GM18517 (cell line): ENCODE results near the gene ZFYVE9.
"Not testable (repeated sequence)": the region's sequence is repeated elsewhere in the genome, so short reads cannot be mapped to it uniquely, and the experiment has no call there.

Experiments used
- ATAC-seq: cut with Tn5 transposase; IDR thresholded peaks from one replicate; pipeline ENCODE4 v1.9.1; 2021; ENCODE audit warnings: mild to moderate bottlenecking, moderate library complexity; ENCODE audit not compliant: unreplicated experiment

Gene ZFYVE9

DNA sequence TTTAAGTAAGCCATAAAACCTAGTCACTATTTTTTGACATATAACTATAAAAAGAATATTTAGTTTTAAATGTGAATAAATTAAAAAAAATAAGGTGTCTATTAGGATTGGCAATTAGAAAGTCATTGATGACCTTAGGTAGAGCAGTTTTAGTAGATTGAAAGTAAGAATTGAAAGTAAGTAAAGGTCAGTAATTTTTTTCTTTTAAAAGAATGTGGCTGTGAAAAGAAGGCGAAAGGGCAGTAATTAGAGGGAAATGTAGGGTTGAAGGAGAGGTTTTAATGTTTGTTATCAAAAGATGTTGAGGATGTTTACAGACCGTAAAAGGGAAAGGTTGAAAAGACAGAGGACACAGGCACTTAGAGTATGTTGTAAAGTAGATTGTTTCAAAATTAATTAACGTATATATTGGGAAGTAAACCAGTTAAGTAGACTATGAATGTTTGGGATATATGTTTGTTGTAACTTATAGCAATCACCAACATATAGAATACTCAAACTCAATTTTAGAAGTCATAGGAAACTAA is 41.0 kb downstream of the ZFYVE9 start:
- no peak for ATAC-seq

DNA sequence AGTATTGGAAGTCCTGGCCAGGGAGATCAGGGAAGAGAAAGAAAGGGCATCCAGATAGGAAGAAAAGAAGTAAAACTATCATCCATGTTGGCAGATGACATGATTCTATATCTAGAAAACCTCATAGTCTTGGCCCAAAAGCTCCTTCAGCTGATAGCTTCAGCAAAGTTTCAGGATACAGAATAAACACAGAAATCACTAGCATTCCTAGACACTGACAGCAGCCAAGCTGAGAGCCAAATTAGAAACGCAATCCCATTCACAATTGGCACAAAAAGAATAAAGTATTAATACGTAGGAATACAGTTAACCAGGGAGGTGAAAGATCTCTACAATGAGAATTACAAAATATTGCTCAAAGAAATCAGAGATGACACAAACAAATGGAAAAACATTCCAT is 44.6 kb downstream of the ZFYVE9 start:
- no peak for ATAC-seq

- no peak for ATAC-seq
Measured at GRCh38 chr1:52189898-52190480, 48.1 kb downstream of the ZFYVE9 start.

DNA sequence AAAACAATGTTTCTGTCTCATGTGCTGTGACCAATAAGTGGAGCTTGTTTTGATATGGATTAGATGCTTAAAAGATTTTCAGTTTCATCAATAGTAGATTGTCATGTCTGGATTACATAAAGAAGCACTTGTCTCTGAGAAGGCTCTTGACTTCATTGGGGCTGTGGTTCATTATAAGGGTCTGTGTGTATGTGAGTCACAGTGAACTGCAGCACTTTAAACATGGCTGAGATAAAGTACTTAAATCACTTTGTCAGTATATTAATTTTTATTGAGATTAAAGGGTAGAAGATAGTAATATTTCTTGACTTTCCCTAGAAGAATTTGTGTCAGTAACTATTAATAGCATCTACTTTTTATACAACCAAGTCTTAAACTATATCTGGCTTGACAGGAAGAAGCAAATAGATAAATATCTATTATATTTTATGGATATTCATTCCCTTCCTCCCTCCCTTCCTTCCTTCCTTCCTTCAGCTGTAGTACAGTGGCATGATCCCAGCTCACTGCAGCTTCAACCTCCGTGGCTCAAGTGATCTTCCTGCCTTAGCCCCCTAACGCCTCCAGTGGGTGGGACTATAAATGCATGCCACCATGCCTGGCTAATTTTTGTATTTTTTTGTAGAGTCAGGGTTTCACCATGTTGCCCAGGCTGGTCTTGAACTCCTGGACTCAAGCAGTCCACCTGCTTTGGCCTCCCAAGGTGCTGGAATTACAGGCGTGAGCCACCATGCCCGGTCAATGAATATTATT is 48.8 kb downstream of the ZFYVE9 start:
- no peak for ATAC-seq

DNA sequence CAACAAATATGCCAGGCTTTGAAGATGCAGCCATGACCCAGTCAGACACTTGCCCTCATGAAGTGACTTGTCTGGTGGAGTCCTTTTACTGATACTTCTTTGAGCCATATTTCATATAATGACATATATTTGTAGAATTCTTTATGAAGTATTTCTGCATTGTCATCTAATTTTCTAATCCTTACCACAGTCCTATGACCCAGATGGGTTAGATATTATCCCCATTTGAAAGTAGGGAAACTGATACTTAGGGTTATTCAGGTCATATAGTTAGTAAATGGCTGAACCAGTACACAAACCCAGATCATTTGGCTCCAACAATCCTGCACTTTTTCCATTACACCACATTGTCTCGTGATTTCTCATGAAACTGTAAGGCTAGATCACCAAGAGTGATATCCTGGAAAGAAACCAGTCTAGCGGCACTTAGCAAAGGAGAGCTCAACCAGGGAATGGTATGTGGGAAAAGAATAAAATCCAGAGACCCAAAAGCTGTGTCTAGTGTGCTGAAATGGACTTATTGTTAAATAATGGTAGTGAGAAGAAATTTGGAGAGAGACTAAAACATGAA is 49.6 kb downstream of the ZFYVE9 start:
- no peak for ATAC-seq

DNA sequence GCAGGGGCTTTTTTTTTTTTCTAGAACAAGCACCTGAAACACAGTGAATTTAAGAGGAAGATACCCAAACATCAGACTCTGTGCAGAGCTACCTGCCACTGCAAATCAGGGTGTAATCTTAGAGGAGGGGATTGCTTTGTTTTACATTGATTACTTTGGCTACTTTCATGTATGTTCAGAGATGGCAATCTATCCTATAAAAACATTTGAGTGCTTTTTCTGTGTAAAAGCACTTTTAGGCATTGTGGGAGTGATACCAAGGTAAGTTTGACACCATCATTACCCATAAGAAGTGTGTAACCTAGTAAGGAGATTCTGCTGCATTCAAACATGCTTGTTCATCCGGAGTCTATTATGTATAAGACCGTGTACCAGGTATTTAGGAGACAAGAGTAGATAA is 50.1 kb downstream of the ZFYVE9 start:
- ATAC-seq: no peak

GRCh38 chr1:52192436-52192835 is 50.5 kb downstream of the ZFYVE9 start:
- ATAC-seq: no peak

GRCh38 chr1:52193985-52194384 is 52.1 kb downstream of the ZFYVE9 start:
- ATAC-seq: no peak

DNA sequence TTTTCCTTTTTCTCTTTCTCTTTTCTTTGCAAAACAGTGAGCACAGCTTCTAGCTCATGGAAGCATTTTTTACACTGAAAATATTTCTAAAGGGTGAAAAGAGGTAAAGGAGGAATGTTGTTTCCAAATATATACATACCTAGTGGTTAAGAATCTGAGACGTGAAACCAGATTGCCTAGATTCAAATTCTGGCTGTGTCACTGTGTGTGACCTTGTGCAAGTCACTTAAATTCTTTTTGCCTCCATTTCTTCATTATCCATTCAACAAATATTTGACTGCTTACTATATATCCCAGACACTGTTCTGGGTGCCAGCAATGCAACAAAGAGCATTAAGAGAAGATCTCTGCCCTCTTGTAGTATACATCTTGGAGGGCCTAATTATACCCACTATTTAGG is 53.3 kb downstream of the ZFYVE9 start:
- no peak for ATAC-seq

DNA sequence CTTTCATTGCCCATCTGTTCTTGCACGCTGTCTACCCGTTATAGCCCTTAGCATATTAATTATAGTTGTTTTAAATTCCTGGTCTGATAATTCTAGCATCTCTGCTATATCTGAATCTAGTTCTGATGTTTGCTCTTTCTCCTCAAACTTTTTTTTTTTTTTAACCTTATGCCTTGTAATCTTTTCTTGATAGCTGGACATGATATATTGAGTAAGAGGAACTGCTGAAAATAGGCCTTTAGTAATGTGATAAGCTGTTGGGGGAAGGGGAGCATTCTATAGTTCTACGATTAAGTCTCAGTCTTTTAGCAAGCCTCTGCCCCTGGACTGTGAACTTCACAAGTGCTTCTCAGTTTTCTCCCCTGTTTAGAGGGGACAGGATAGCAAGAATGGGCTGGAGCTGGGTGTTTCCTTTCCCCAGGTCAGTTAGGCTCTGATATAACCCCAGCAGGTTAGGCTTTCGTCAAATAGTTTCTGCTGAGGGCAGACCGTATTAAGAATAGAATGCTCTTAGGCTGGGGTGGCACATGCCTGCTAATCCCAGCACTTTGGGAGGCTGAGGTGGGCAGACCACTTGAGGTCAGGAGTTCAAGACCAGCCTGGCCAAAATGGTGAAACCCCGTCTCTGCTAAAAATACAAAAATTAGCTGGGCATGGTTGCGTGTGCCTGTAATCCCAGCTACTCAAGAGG is 62.2 kb downstream of the ZFYVE9 start:
- no peak for ATAC-seq

- no peak for ATAC-seq
Measured at GRCh38 chr1:52204696-52205095, 62.8 kb downstream of the ZFYVE9 start.

GRCh38 chr1:52206686-52207085 is 64.8 kb downstream of the ZFYVE9 start:
- ATAC-seq: not testable (repeated sequence)

DNA sequence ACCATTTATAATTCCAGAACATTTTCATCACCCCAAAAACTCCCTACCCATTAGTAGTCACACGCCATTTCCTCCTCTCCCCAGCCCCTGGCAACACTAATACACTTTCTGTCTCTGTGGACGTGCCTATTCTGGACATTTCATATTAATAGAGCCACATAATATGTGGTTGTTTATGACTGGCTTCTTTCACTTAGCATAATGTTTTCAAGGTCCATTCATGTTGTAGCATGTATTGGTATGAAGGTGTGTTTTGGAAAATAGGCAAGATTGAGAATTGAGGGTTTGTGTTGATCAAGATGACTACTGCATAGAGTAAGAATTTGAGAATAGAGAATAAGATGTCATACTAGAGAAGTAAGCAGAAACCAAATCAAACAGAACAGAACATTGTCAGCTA is 67.5 kb downstream of the ZFYVE9 start:
- ATAC-seq: no peak

DNA sequence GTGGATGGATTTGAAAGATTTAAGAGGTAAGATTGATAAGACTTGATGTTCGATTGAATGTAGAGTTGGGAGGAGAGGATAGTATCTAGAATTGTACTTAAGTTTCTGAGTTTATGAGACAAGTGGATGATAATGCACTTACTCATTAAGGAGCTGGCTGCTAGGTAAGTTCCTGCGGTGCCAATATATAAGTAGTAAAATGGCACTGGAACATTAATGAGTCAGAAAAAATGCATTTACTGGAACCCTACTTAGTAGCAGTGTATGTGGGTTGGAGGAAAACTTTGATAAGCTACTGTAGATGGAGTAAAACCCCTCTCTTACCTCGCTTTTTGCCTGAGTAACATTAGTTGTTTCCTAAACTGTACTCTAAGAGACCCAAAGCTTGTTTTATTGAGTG is 68.2 kb downstream of the ZFYVE9 start:
- ATAC-seq: no peak

GRCh38 chr1:52216907-52217458 is 75.1 kb downstream of the ZFYVE9 start:
- no peak for ATAC-seq

DNA sequence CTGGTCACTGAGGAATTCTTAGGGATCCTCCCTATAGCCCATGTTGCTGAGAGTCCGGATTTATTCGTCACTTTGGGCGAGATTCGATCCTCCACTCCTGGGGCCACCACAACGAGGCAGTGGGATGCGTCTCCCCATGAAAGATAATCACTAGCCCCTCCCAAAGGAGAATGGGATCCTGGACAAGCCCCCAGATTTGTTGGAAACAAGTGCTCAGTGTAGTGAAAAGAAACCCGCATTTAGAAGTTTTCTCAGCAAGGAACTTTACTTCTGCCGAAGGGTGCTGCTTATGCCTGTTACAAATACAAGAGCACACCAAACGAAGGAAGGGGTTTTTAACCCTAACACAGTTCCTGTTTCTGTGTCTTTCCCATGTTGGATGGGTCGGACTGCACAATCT is 83.3 kb downstream of the ZFYVE9 start:
- no peak for ATAC-seq

DNA sequence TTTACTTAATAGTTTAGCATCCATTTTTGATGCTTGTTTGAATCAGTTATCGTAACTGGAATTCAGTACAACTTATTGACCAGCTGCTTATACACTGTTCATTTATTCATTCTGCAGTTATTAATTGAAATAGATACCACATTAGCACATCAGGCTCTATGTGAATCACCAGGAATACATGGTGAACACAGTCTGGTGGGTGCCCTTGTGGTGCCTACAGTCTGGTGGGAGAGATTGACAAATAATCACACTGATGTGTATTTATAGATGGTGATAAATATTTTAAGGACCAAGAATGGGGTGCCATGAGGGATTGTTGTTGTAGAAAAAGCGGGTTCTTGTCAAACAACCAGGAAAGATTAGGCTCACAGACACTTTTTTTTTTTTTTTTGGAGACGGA is 87.6 kb downstream of the ZFYVE9 start:
- no peak for ATAC-seq

DNA sequence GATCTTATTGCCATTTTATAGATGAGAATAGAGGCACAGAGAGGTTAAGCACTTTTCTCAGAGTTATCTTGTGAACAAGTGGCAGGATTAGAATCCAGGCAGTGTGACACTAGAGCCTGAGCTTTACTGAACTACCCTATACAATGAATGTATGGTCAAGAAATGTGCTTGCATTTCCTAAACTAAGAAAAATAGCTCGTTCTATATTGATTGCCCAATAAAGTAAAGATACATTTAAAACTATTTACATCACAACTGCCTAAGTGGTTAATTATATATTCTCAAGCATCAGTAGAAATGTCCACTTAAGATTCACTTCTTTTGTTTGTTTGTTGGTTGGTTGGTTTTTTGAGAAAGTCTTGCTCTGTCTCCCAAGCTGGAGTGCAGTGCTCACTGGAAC is 91.6 kb downstream of the ZFYVE9 start:
- no peak for ATAC-seq

GRCh38 chr1:52234014-52234413 is 92.1 kb downstream of the ZFYVE9 start:
- ATAC-seq: no peak

DNA sequence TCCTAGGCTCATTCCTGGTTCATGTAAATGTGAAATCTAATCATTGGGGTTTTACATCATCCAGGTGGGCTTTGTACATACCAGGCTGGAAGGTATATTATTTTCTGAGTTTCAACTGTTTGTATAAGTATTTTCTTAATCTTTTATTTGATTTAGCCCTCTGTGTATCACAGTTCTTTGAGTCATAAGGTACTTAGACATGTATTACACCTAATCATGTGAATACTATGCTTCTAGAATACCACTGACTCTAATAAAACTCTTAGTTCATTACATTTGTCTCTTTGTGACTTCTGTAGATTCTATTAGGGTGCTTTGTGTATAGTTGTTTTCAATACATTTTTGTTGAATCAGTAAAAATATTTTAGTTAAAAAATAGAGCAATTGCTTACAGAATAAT is 92.8 kb downstream of the ZFYVE9 start:
- ATAC-seq: no peak

DNA sequence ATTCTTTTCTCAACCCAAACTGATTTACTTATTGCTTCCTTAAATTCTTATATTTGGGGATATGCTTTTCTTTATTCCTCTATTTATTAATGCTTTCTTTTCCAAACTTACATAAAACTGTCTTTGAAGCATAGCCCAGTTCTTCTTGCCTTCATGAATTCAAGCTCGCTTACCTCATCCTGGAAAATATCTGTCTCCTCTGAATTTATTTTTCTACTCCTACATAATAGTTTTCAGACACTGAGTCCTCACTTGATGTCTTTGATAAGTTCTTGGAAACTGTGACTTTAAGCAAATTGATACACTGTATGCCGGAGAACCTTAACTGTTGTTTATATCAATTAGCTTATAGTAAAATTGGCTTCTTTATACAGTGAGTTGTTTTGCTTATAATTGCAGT is 93.8 kb downstream of the ZFYVE9 start:
- no peak for ATAC-seq
